T-helper 2 cell (primary cell): ENCODE measurements around the gene GM2A.
A peak's percentile ranks its signal among the peaks of the same experiment; 100 is the strongest.
"Not testable (repeated sequence)": the region's sequence is repeated elsewhere in the genome, so short reads cannot be mapped to it uniquely, and the experiment has no call there.

Experiments used
- DNase-seq, 5 experiments: peaks; one replicate each; pipeline versions ENCODE4 v3.0.0 to v3.0.0-alpha.2; 2012 to 2022

GM2A gene

GRCh38 chr5:151295138-151295537 is 42.2 kb downstream of the GM2A start:
- DNase-seq, result no peak

DNA sequence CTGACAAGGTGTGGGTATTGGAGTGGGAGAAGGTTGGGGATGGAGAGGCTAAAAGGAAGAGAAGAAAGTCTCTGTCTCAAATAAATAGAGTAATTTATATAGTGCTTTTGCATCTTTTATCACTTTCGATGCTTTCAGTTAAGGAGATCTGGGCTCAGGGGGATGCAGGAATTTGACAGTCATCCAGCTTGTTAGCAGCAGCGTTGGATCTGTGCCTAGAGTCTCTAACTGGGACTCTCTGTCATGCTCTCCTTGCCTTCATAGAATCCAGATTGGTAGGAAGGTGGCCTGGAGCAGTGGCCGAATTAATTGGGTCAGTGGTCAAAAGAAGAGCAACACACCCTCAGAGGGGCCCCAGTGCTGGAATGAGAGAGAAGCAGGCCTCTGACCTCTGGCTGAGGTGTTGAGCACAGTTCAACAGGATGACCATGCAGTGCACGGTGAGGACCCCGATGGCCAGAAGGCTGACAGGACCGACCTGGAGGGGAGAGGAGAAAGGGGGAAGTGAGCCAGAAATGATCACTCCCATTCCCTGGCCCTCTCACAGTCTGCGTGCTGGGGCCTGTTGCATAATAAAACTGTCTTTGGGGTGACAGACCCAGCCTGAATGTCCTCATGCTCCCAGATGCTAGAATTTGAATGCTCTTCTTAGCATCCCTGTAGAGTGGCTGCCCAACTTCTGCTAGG is 42.9 kb downstream of the GM2A start:
- no peak for DNase-seq

- no peak for DNase-seq
Observed at GRCh38 chr5:151296478-151296830, 43.5 kb downstream of the GM2A start.

GRCh38 chr5:151296974-151297373 is 44.0 kb downstream of the GM2A start:
- DNase-seq, result no peak

- peak in 1 of 5 experiments; percentile 58 for DNase-seq
Observed at GRCh38 chr5:151298063-151298855, 45.3 kb downstream of the GM2A start.

DNA sequence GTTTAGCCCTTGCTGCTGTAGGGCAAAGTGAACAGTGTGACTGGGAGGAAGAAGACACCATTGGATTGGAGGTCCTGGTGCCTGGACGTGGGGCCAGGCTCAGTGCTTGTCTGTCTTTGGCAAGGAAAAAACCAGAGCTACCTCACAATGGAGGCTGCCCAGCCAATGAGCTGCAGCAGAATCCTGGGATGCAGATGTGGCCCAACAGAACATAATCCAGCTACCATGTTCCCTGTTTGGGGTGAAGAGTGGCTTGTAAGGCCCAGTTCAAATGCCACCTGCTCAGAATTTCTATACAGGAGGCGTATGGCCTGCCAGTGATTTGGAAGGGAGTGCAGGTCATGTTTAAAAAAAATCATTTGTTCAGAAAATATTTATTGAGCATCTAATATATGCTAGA is 50.7 kb downstream of the GM2A start, which contains the start of gene SLC36A3:
SLC36A3 (minus strand) TSS at position 101 of the 400 bp plus-strand sequence. CDS start 412 bp downstream, outside the sequence.
- no peak for DNase-seq

DNA sequence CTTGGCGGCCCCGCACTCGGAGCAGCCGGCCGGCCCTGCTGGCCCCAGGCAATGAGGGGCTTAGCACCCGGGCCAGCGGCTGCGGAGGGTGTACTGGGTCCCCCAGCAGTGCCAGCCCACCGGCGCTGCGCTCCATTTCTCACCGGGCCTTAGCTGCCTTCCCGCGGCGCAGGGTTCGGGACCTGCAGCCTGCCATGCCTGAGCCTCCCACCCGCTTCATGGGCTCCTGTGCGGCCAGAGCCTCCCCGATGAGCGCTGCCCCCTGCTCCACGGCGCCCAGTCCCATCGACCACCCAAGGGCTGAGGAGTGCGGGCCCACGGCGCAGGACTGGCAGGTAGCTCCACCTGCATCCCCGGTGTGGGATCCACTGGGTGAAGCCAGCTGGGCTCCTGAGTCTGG is 56.3 kb downstream of the GM2A start:
- not testable (repeated sequence) for DNase-seq

- not testable (repeated sequence) for DNase-seq
Observed at GRCh38 chr5:151309821-151310220, 56.8 kb downstream of the GM2A start.

DNA sequence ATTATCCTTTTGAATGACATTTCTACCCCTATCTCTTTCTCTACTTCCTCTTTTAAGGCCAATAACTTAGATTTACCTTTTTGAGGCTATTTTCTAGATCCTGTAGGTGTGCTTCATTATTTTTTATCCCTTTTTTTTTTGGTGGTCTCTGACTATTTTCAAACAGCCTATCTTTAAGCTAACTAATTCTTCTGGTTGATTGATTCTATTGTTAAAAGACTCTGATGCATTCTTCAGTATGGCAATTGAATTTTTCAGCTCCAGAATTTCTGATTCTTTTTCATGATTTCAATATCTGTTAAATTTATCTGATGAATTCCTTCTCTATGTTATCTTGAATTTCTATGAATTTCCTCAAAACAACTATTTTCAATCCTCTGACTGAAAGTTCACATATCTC is 57.9 kb downstream of the GM2A start:
- no peak for DNase-seq

DNA sequence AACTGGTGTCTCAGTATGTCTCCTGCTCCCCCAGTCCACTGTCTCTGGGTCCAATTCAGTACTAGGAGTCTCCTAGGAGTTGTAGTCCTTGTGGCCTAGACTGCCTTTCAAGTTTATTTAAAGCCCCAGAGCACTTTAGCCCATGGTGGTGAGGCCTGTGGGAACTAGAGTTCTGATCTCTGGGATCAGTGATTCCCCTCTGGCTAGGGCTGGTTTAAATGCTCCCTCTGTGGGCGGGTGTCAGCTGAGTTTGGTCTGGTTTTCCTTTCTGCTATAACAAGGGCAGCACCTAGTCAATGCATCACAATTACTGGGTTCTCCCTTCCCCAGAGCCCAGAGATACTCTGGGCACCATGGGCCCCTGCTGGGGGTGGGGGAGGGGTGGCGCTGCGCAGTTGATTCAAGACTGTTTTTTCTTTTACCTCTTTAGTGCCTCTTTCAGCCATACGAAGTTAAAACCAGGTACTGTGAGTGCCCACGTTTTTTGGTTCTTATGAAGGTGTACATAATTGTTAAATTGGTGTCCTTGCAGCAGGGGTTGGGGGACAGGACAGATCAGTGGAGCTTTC is 59.9 kb downstream of the GM2A start:
- no peak for DNase-seq

DNA sequence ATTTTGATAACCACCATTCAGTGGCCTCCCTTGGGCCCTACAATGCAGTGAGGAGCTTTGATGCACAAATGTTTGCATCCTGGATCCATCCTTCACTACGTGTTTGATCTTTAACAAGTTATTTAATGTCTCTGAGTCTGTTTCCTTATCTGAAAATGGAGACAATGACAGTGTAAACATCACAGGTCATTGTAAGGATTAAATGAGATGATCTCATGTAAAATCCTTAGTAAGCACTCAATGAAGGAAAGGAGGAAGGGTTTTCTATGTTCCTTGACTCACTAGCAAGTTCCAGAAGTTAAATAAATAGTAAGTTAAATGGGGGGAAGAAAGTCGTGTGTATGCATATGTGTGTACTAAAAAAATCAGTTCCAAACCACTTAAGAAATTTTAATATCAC is 60.4 kb downstream of the GM2A start:
- DNase-seq, result no peak

GRCh38 chr5:151315998-151316597 is 63.1 kb downstream of the GM2A start:
- peak in 3 of 5 experiments; percentile 8 to 42 (median 30) for DNase-seq

- no peak for DNase-seq
Observed at GRCh38 chr5:151317871-151318270, 64.9 kb downstream of the GM2A start.

DNA sequence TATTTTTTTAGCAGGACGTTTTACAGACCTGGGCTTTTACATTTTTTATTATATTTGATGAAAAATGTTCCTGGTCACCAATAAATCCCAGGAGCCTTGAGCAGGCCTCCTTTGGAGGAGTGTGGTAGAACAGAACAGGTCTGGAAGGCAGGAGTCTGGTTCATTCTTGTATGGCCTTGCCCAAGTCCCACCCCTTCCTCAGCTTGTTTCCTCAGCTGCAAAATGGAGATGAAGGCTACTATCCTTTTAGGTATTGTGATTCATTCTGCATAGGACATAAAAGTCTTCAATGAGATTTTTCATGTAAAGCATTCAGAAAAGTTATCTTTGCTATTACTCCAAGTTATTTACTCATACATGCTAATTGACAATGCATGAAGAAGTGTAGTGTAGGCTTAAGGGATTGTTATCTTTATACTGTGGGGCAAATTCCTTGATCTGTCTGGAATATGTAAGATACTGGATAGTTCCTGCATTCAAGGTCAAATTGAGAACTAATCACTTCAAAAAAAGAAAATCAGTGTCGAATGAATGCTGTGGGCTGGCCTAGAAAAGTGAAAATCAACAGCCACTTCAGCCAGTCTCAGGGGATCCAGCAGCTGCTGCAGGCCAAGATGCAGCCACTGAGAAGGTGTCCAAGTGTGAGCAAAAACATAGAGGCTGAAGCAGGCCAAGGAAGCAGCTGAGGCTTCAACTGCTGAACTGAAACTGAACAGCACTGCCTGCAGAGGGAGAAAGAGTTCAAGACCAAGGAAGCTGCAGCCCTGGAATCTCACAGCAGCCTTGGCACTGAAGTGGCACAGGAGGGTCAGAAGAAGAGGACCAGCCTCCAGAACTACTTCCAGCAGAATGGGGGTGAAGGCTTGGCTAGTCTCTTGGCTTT is 66.1 kb downstream of the GM2A start:
- no peak for DNase-seq
